ENCODE results near the gene CDK9. TPM values are rescaled to one million over a fixed set of nuclear protein-coding genes. Genes with fewer than 3 reads are reported as not detected.
A peak's percentile ranks its signal among the peaks of the same experiment; 100 is the strongest.

The CDK9 gene
- total RNA-seq, 2 donors from 2014 or later = 64.0 to 77.7 TPM

DNA sequence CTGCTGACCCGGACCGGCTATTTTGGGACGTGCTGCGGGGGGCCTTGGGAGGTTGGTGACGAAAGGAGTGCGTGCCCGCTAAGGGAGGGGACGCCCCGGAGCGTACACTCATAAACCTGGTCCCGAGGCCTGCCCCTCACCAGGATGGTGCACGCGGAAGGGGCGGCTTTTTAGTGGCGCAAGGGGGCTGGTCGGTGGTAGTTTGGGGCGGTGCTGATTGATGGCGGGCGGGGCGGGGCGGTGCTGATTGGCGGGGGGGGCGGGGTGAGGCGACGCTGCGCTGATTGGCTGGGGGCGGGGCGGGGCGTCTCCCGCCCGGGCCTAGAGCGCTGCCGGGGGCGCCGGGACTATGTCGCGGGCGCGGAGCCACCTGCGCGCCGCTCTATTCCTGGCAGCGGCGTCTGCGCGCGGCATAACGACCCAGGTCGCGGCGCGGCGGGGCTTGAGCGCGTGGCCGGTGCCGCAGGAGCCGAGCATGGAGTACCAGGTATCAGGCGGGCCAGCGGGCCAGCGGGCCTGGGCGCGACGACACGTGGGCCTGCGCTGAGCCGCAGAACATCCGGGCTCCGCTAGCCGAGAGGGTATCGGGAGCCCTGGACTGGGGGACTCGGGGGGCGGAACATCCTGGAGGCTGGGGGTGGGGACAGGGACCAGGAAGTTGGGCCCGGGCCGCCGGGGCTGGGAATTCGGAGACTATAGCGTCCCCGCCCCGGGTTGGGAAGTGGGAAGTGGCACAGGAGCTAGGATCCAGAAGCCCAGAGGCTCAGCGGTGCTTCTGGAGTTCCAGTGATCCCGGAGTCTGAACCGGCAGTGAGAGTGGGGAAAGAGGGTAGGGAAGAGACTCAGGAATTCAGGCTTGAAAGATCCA, 17.0 kb downstream of the CDK9 start, which contains the start of gene FPGS:
FPGS (plus strand) TSS at position 307 of the 868 bp plus-strand sequence; CDS start at position 350, 43 bp downstream.
- TF ChIP-seq, protein P1, sequence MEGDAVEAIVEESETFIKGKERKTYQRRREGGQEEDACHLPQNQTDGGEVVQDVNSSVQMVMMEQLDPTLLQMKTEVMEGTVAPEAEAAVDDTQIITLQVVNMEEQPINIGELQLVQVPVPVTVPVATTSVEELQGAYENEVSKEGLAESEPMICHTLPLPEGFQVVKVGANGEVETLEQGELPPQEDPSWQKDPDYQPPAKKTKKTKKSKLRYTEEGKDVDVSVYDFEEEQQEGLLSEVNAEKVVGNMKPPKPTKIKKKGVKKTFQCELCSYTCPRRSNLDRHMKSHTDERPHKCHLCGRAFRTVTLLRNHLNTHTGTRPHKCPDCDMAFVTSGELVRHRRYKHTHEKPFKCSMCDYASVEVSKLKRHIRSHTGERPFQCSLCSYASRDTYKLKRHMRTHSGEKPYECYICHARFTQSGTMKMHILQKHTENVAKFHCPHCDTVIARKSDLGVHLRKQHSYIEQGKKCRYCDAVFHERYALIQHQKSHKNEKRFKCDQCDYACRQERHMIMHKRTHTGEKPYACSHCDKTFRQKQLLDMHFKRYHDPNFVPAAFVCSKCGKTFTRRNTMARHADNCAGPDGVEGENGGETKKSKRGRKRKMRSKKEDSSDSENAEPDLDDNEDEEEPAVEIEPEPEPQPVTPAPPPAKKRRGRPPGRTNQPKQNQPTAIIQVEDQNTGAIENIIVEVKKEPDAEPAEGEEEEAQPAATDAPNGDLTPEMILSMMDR (IDR thresholded peaks at IDR 0.05) = no peak
- Histone ChIP-seq H3K9me3 (no peaks in the 10 kb centered on the region), H3K9ac (ENCODE audit: low read depth in 2 of 2, low read length in 2 of 2) (peak within 1 kb of the TSS; percentile 84 to 89), H3K27ac (peak within 1 kb of the TSS; percentile 87), H3K4me1 (peaks cover 10% of the 10 kb centered on the region), H3K36me3 (no peaks in the 10 kb centered on the region), H3K27me3 (no peaks in the 10 kb centered on the region), H3K4me3 (peak within 1 kb of the TSS; percentile 53)
- peak; percentile 90 for DNase-seq
- intact Hi-C loops (cut with DNase I) = loop anchor here (10.0 kb wide), 1 partner anchor 72 kb away; the partner anchor contains the start of gene AK1

DNA sequence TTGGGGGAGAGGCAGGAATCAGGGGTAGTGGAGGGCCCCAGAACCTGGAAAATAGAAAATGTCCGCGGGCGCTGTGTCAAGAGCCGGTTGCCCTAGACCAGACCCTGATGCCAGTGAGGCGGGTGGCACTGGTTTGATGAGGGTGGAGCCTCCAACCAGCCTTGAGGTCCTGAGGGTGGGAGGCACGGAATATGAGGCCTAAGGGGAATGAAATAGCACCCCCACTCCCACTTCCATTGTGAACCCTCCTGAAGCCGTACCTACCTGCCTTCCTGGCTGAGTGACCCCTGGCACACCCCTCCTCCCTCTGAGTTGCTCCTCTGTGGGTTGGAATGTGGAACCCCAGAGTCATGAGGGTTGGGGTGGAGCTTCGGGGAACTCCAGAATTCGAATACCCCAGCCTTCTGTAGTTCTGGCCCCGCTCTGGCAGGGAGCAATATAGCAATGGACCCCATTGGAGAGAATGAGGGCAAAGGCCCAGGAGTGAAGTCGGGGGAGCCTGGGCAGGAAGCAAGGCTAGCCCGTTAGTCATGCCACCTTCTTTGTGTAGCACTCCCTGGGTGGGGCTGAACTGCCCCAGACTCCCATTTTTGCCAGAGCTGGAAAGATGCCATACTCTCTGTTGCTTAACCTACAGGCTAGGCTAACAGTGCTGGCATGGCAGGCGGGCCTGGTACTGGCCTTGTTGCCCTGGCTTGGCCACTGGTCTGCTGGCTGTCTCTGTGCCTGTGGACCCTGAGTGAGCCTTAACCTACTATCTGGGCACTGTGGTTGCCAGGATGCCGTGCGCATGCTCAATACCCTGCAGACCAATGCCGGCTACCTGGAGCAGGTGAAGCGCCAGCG, 17.9 kb downstream of the CDK9 start:
- Histone ChIP-seq H3K27ac (peak overlapping the region; percentile 87), H3K36me3 (no peaks in the 10 kb centered on the region), H3K4me3 (peak overlapping the region; percentile 53), H3K9ac (ENCODE audit: low read depth in 2 of 2, low read length in 2 of 2) (peak overlapping the region; percentile 84 to 89), H3K27me3 (no peaks in the 10 kb centered on the region), H3K9me3 (no peaks in the 10 kb centered on the region), H3K4me1 (peaks cover 10% of the 10 kb centered on the region)
- TF ChIP-seq, protein P1 (IDR thresholded peaks at IDR 0.05) = no peak
- intact Hi-C loops (cut with DNase I) = loop anchor here (10.0 kb wide), 1 partner anchor 71 kb away; the partner anchor contains the start of gene AK1
- peak; percentile 70 for DNase-seq

DNA sequence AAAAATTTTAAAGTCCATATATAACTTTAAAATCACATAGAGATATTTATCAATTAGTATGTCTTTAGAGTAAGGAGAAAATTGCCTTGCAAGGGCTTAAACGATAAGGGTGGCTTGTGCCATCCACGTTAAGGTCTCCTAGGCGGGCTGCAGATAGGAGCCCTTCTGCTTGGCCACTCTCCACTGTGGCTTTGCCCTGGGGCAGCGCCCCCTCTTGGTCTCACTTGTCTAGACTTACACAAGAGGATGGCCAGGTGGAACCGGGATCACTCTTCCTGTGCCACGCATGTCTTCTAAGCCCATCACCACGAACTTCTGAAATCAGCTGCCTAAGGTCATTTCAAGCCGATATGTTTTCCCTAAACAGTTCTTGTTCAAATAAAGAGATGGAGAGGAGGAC, 19.8 kb downstream of the CDK9 start:
- Histone ChIP-seq H3K4me3 (no peak overlapping the region), H3K27ac (no peak overlapping the region), H3K9me3 (no peaks in the 10 kb centered on the region), H3K36me3 (no peaks in the 10 kb centered on the region), H3K4me1 (peaks cover 10% of the 10 kb centered on the region), H3K27me3 (no peaks in the 10 kb centered on the region), H3K9ac (ENCODE audit: low read depth in 2 of 2, low read length in 2 of 2) (no peak overlapping the region)
- TF ChIP-seq, protein P1 (IDR thresholded peaks at IDR 0.05) = peak; percentile 31
- DNase-seq = peak; percentile 49
- intact Hi-C loops (cut with DNase I) = loop anchor here (10.0 kb wide), 1 partner anchor 69 kb away; the partner anchor contains the start of gene AK1

DNA sequence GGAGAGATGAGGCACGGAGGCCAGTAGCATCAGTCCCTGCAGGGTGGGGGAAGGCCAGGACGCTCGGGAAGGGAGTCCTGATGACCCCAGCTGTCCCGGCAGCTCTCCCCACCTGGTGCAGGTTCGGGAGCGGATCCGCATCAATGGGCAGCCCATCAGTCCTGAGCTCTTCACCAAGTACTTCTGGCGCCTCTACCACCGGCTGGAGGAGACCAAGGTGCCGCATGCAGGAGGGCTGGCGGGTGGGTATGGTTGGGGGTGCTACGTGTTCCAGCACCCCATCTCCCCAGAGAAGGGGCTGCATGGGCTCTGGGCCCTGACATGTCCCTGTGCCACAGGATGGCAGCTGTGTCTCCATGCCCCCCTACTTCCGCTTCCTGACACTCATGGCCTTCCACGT, 21.0 kb downstream of the CDK9 start:
- Histone ChIP-seq H3K4me3 (no peak overlapping the region), H3K27me3 (no peaks in the 10 kb centered on the region), H3K36me3 (no peaks in the 10 kb centered on the region), H3K4me1 (peaks cover 10% of the 10 kb centered on the region), H3K27ac (no peak overlapping the region), H3K9ac (ENCODE audit: low read depth in 2 of 2, low read length in 2 of 2) (no peak overlapping the region), H3K9me3 (no peaks in the 10 kb centered on the region)
- intact Hi-C loops (cut with DNase I) = loop anchor here (10.0 kb wide), 1 partner anchor 68 kb away; the partner anchor contains the start of gene AK1
- TF ChIP-seq, protein P1 (IDR thresholded peaks at IDR 0.05) = no peak
- no peak for DNase-seq
